Fibroblast of villous mesenchyme (primary cell): ENCODE results near the gene SLC34A1. TPM values are rescaled to one million over a fixed set of nuclear protein-coding genes. Genes with fewer than 3 reads are reported as not detected.

Source experiments
- DNase-seq: peaks from one replicate; pipeline ENCODE4 v3.0.0-alpha.2; 2010; ENCODE audit warnings: low read depth
- H3K4me3 ChIP-seq: 2 replicates; pipeline ENCODE4 v1.5.1; 2011; ENCODE audit warnings: low read depth, mild to moderate bottlenecking, low read length
- total RNA-seq: library from RNA; depleted of rRNA; stranded (reverse); fragments of >200 nt; gene quantifications from 2 replicates; pipeline ENCODE4 v1.2.3, GENCODE V29; 2012
- TF ChIP-seq, protein P1 (sequence below): IDR thresholded peaks from 2 replicates; pipeline ENCODE4 v1.5.1; 2012; ENCODE audit warnings: low read depth, mild to moderate bottlenecking, low read length; ENCODE audit not compliant: insufficient read depth

The SLC34A1 gene
- total RNA-seq, 1 donor = not detected

DNA sequence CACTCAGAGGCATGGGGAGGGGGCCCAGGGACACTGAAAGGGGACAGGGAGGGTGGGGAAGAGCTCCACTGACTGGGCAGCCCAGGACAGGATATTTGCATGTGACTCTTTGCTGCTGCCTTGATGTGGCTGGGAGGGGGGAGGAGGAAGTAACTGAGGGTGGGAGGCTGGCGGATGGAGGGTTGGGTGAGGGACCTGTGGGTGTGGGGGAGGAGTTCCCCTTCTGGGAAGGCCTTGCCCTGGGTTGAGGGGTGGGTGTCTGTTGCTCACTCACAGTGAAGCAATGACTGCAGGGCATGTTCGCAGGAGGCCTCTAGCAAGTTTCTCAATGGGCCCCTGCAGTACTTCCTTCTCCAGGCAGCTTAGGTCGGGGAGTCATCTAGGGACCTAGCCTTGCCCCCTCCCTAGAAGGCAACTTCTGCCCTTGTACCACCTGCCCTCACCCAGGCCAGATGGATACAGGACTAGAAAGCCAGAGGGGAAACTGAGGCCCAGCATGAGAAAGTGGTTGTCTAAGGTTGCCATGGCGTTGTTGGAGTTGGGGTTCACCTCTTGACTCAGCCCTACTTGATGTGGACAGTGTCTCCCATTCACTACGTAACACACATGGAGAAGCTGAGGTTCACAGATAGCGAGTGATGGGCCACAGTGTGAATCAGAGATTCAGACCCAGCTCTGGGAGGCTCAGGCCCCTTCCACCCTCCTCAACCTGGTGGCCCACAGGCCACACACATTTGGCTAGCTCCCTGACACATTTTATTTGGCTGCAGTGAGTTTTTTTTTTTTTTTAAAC is 45.2 kb downstream of the SLC34A1 start:
- no peak for DNase-seq
- H3K4me3 ChIP-seq = no peak overlapping the region
- TF ChIP-seq, protein P1, sequence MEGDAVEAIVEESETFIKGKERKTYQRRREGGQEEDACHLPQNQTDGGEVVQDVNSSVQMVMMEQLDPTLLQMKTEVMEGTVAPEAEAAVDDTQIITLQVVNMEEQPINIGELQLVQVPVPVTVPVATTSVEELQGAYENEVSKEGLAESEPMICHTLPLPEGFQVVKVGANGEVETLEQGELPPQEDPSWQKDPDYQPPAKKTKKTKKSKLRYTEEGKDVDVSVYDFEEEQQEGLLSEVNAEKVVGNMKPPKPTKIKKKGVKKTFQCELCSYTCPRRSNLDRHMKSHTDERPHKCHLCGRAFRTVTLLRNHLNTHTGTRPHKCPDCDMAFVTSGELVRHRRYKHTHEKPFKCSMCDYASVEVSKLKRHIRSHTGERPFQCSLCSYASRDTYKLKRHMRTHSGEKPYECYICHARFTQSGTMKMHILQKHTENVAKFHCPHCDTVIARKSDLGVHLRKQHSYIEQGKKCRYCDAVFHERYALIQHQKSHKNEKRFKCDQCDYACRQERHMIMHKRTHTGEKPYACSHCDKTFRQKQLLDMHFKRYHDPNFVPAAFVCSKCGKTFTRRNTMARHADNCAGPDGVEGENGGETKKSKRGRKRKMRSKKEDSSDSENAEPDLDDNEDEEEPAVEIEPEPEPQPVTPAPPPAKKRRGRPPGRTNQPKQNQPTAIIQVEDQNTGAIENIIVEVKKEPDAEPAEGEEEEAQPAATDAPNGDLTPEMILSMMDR = no peak

DNA sequence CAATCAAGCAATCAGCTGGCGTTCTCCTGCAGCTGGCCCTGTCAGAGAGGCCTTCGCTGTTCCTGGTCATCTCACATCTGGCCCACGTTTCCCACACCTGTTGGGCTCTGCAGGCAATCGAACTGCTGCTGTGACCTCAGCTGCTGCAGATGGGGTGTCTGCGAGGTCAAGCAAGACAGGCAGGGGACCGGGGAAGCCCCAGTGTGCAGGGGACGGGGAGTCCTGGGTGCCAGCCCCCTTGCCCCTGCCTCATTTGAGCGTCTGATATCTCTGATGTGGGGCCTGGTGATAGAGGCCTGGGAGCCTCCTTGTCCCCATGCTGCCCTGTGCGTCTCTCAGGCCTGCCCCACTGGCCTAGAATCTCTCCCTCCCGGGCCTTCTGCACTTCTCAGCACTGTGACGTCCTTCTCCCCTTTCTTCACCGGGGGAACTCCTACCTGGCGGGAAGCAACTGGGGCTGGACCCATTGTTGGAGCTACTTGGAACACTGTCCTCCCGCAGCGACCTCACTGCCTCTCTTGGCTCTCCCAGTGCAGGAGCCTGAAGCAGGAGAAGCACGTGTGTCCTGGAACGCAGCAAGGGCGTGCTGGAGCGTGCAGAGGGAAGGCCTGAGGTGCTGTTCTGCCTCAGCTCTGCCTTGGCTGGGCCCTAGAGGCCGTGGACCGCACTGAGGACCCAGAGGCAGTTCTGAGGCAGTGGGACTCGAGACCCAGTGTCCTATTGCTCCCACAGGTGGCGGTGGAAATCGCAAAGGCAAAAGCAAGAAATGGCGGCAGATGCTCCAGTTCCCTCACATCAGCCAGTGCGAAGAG is 46.1 kb downstream of the SLC34A1 start:
- no peak overlapping the region for H3K4me3 ChIP-seq
- no peak for DNase-seq
- TF ChIP-seq, protein P1 = no peak

GRCh38 chr5:177430972-177431316 is 46.7 kb downstream of the SLC34A1 start:
- no peak overlapping the region for H3K4me3 ChIP-seq
- no peak for DNase-seq
- TF ChIP-seq, protein P1 = no peak

GRCh38 chr5:177431317-177432142 is 47.3 kb downstream of the SLC34A1 start:
- H3K4me3 ChIP-seq = no peak overlapping the region
- DNase-seq = no peak
- TF ChIP-seq, protein P1 = no peak

- H3K4me3 ChIP-seq = no peak overlapping the region
- TF ChIP-seq, protein P1 = no peak
- no peak for DNase-seq
Measured at GRCh38 chr5:177432143-177432838, 48.1 kb downstream of the SLC34A1 start.

DNA sequence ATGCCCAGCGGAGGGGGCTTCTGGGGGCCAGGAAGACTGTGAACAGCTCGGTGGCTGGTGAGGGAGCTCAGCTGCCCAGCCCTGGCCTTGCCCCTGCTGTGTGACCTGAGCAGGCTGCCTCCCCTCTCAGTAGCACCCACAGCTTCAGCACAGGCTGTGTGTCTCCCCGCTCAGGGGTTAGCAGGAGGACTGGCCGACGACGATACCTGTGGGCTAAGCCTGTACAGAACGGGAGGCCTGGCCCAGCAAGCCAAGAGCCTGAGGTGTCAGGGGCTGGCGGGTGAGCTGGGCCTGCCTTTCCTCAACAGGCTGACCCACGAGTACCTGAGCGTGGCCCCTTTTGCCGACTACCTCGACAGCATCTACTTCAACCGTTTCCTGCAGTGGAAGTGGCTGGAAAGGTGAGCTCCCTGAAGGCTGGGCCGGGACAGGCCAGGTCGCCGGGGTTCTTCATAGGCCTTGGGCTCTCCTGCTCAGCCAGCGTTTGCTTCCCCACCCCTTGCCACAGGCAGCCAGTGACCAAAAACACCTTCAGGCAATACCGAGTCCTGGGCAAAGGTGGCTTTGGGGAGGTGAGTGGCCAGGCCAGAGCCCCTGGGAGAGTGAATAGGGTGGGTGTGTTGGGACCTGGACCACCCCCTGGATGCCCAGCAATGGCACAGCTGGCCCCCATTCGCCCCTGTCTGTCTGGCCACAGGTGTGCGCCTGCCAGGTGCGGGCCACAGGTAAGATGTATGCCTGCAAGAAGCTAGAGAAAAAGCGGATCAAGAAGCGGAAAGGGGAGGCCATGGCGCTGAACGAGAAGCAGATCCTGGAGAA is 48.8 kb downstream of the SLC34A1 start:
- TF ChIP-seq, protein P1 = no peak

More for the DNA sequence above, 48.8 kb downstream of the SLC34A1 start:
- no peak overlapping the region for H3K4me3 ChIP-seq
- DNase-seq = no peak
